ENCODE results near the gene ADAM23.
"Not testable (repeated sequence)": the region's sequence is repeated elsewhere in the genome, so short reads cannot be mapped to it uniquely, and the experiment has no call there.

The ADAM23 gene

DNA sequence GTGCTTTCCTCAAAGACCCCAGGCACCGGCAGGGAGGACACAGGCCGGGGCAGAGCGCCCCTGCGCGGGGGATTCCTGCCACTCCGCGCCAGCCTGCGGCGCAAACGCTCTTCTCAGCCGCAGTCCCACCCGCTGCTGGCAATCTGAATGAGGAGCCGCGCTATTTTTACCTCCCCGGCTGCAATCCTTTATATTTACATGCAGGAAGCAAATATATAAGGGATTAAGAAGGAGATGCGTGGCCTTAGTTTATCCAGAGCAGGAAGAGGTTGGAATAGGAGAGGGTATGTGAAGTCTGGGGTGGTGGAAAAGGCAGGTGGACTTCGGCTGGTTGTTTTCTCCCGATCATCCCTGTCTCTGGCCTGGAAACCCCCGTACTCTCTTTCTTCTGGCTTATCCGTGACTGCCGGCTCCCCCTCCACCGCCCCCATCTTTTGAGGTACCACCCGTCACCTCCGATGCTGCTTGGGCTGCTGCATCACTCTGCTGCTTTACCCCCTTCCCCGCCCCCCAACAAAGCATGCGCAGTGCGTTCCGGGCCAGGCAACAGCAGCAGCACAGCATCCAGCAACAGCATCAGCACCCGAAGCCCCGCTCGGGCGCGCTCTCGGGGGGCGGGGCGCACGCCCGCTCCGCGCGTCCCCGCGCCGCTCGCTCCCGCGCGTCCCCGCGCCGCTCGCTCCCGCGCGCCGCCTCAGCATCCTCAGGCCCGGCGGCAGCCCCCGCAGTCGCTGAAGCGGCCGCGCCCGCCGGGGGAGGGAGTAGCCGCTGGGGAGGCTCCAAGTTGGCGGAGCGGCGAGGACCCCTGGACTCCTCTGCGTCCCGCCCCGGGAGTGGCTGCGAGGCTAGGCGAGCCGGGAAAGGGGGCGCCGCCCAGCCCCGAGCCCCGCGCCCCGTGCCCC is at the start of gene ADAM23:
Gene ADAM23 (plus strand): TSS at position 700 of the 902 bp plus-strand sequence. CDS start 335 bp downstream, outside the sequence.
- DNase-seq (ENCODE audit: low read depth): peak; percentile 64

- DNase-seq (ENCODE audit: low read depth): no peak
These were observed 47.1 kb upstream of the ADAM23 start for GRCh38 chr2:206396211-206396610.

DNA sequence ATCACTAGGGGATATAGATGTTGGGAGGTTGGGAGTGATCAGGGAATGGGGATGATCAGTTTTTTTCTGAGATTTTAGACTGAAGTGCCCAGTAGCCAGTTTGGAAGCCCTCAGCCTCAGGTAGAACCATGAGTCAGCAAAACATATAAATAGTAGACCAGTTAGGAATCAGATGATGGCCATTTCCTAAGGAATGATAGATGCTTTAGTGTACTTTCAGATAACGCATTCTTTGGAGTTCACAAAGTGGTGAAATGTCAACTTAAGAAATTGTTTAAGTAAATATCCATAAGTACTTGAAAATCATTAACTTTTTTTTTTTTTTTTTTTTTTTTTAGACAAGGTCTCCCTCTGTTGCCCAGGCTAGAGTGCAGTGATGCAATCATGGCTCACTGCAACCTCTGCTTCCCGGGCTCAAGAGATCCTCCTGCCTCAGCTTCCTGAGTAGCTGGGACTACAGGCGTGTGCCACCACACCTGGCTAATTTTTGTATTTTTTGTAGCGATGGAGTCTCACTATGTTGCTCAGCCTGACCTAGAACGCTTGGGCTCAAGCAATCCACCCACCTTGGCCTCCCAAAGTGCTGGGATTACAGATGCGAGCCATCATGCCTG is 40.3 kb upstream of the ADAM23 start:
- not testable (repeated sequence) for DNase-seq (ENCODE audit: low read depth)

DNA sequence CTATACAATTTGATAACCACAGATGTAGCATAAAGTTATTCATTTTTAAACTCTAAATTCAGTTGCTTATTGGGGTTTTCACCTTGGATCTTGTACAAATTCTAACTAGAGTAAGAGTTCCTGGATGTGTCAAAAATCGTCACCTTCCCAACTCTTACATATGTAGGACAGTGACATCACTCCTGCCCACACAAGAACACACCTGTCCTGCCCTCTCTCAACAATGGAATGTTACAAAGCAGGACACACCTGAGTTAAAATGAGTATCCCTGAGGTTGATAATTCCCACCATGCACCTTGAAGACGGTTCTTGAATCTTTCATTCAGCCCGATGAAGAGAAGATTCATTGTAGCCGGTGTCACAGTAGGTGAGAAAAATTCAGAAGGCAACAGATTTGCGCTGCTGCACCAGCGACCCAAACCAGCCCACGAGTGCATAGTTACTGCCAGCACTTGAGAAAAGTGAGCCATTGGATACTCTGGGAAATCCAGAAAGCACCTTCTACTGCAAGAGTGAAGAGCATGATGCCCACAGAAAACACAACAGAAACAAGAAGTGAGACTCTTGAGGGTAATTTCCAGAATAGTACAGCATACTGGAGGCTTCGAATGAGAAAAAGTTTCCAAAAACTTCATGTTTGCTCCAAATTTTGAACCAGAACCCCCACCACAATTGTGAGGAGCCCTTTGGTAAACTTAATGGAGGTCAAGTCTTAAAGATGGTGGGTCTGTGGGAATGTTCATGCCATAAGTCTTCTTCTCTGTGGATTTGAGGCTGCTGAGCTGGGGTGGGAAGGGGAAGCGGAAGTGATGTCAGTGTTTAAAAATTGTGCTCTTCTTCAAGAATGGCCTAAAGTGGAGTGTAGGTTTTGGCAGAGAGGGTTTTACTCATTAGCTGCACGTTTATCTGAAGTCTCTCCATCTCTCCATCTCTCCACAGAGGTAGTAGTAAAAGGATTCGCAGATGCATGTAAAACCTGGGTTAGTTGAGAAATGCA is 34.7 kb upstream of the ADAM23 start:
- no peak for DNase-seq (ENCODE audit: low read depth)

DNA sequence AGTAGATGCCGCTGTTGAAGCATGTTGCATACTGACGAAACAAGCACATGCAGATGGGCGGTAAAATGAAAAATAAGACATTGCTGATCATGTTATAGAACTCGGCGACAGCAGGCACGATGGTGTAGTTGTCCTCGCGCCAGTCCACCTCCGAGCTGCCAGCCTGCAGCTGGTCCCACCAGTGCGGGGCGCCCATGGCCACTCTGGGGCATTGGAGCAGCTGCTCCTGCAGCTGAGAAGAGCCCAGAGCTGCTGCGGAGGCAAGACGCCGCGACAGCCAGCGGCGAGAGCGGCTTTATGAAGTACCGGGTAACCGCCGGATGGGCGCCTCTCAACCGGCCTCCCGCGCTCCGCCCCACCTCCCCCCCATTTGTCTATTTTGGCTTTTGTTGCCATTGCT is 32.6 kb upstream of the ADAM23 start:
- no peak for DNase-seq (ENCODE audit: low read depth)

GRCh38 chr2:206415618-206416243 is 27.6 kb upstream of the ADAM23 start:
- DNase-seq (ENCODE audit: low read depth): no peak

- DNase-seq (ENCODE audit: low read depth): no peak
These were observed 24.4 kb upstream of the ADAM23 start for GRCh38 chr2:206418968-206419367.

- DNase-seq (ENCODE audit: low read depth): no peak
These were observed 22.6 kb upstream of the ADAM23 start for GRCh38 chr2:206420721-206421120.

DNA sequence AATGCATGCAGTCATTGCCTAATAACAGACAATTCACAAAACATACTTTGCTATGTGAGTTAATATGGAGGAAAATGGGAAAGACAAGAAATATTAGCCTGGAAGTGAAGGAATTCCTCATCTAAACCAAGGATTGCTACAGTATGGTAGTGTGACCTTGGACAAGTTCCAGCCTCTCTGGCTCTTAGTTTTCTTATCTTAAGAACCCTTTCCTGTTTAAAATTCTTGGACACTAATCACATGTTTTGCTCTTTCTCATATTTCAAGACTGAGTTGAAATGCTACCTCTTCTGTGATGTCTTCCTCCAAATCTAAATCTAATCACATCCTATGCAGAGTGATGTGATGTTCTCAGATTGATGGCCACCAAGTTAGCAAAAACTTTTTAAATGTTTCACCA is 20.8 kb upstream of the ADAM23 start:
- DNase-seq (ENCODE audit: low read depth): peak; percentile 91

- DNase-seq (ENCODE audit: low read depth): peak; percentile 74
These were observed 20.2 kb upstream of the ADAM23 start for GRCh38 chr2:206423147-206423546.

- DNase-seq (ENCODE audit: low read depth): peak; percentile 54
These were observed 19.2 kb upstream of the ADAM23 start for GRCh38 chr2:206424134-206424533.

DNA sequence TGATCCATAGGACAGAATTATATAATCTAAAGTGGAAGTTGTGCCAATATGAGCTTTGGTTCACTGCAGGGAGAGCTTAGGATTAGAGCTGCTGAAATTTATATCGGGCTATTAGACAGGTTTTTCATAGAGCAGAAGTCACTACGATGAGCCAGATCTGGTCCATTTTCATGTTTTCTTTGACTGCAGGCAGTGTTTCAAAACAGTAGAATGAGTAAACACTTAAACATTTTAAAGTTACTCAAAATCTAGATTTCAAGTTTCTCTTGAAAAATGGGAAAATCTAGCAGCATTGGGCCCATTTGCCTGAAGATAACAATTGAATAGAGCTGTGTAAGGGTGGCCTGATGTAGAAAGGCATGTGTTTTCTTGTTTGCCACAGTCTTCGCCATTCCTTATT is 14.5 kb upstream of the ADAM23 start:
- peak; percentile 56 for DNase-seq (ENCODE audit: low read depth)

- DNase-seq (ENCODE audit: low read depth): no peak
These were observed 12.9 kb upstream of the ADAM23 start for GRCh38 chr2:206430452-206430851.

- DNase-seq (ENCODE audit: low read depth): no peak
These were observed 11.9 kb upstream of the ADAM23 start for GRCh38 chr2:206431439-206431838.

- DNase-seq (ENCODE audit: low read depth): no peak
These were observed 10.9 kb upstream of the ADAM23 start for GRCh38 chr2:206432193-206433082.

DNA sequence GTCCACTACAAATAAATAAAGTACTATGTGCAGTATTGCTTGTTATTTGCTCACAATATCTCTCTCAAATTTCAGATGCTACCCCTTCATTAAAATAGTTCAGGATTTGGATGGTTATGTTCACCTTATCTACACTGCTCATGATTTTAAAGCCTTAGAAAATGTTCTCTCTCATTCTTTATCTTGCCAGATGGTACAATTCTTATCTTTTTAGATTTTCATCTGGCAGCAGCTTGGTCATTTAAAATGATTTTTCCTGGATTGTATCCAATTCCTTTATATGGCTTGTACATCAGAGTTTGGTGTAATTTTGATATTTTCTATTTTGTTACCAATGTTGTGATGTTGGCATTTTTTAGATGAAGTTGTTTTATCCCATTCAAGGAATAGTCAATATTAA is 10.1 kb upstream of the ADAM23 start:
- no peak for DNase-seq (ENCODE audit: low read depth)

GRCh38 chr2:206433686-206434085 is 9.6 kb upstream of the ADAM23 start:
- DNase-seq (ENCODE audit: low read depth): no peak

- peak; percentile 83 for DNase-seq (ENCODE audit: low read depth)
These were observed 7.6 kb upstream of the ADAM23 start for GRCh38 chr2:206435742-206436141.

GRCh38 chr2:206438196-206438724 is 5.1 kb upstream of the ADAM23 start:
- DNase-seq (ENCODE audit: low read depth): no peak

DNA sequence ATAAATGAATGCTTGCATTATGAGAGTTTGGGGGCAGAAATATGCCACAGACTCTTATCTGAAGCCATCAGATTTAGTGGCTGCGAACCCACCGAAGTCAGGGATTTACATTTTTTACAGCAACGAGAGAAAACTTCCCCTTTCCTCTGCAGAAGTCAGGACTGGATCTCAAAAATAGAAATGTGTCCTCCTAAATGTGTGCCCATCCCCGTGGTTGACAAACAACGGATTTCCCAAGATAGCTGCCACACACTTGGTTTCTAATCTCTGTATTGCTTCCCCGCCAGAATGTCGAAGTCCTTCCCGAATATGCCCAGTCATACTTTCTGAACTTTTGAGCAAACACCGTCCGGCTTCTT is 879 bp upstream of the ADAM23 start:
- no peak for DNase-seq (ENCODE audit: low read depth)
